IMR-90 (cell line): ENCODE measurements around the gene GLIPR1L2. TPM values are rescaled to one million over a fixed set of nuclear protein-coding genes. Genes with fewer than 3 reads are reported as not detected.

Source experiments
- ATAC-seq: fragments of 200-7000 bp; cut with Tn5 transposase; 2 replicates; pipeline ENCODE4 v1.9.1; 2020; ENCODE audit warnings: low read depth, mild to moderate bottlenecking, moderate library complexity
- BruUV-seq: library from RNA; stranded (reverse); fragments of 400-500 nt; replicated peaks from 2 replicates; lab custom pipeline; 2021; lab: Mats Ljungman, UMichigan
- CTCF ChIA-PET: fragments of 300-600 bp; formaldehyde crosslinking; extraction: SDS; loops from one replicate; lab custom pipeline; 2021; ENCODE audit warnings: antibody characterized with exemption; lab: Yijun Ruan, JAX
- POLR2A ChIA-PET: fragments of 300-600 bp; sonication (Branson Sonifier 250); formaldehyde crosslinking; loops from one replicate; lab custom pipeline; 2022; ENCODE audit warnings: antibody characterized with exemption; ENCODE audit not compliant: unreplicated experiment; lab: Charles Lee
- DNase-seq: peaks from one replicate; pipeline ENCODE4 v3.0.0; 2013
- H2AFZ ChIP-seq: replicated peaks from 2 replicates; pipeline ENCODE3; 2013; ENCODE audit warnings: low read length, mild to moderate bottlenecking; ENCODE audit not compliant: poor library complexity
- H2AK5ac ChIP-seq: 2 replicates; pipeline ENCODE4 v1.6.1; 2013; ENCODE audit warnings: low read depth, low read length, inconsistent platforms
- H2AK9ac ChIP-seq: replicated peaks from 2 replicates; pipeline ENCODE3; 2013; ENCODE audit warnings: mild to moderate bottlenecking, low read depth, low read length, moderate library complexity; ENCODE audit not compliant: poor library complexity
- H2BK120ac ChIP-seq: 2 replicates; pipeline ENCODE4 v1.6.1; 2013; ENCODE audit warnings: low read depth, low read length, inconsistent platforms
- H2BK15ac ChIP-seq: 3 replicates; pipeline ENCODE4 v1.6.1; 2013; ENCODE audit warnings: low read depth, low read length, inconsistent platforms
- H2BK20ac ChIP-seq: 2 replicates; pipeline ENCODE4 v1.6.1; 2013; ENCODE audit warnings: low read depth, mild to moderate bottlenecking, inconsistent platforms, low read length, moderate library complexity
- H2BK5ac ChIP-seq: 2 replicates; pipeline ENCODE4 v1.6.1; 2013; ENCODE audit warnings: mild to moderate bottlenecking, low read depth, low read length, inconsistent platforms; ENCODE audit not compliant: poor library complexity, severe bottlenecking
- H3K14ac ChIP-seq: replicated peaks from 2 replicates; pipeline ENCODE4 v1.6.1; 2013; ENCODE audit warnings: low read depth, low read length, inconsistent platforms
- H3K18ac ChIP-seq: 2 replicates; pipeline ENCODE4 v1.6.1; 2013; ENCODE audit warnings: low read depth, low read length, control low read depth
- H3K23ac ChIP-seq: 2 replicates; pipeline ENCODE4 v1.6.1; 2013; ENCODE audit warnings: low read depth, low read length, inconsistent platforms
- H3K27ac ChIP-seq: 2 replicates; pipeline ENCODE4 v1.5.1; 2013; ENCODE audit warnings: mild to moderate bottlenecking, control low read depth, low read length; ENCODE audit not compliant: insufficient read depth
- H3K27me3 ChIP-seq: 2 replicates; pipeline ENCODE4 v1.6.1; 2013; ENCODE audit warnings: low read length; ENCODE audit not compliant: control insufficient read depth, insufficient read depth
- H3K36me3 ChIP-seq: 2 replicates; pipeline ENCODE4 v1.6.1; 2013; ENCODE audit warnings: low read length, mixed read lengths; ENCODE audit not compliant: control insufficient read depth, insufficient read depth
- H3K4ac ChIP-seq: 2 replicates; pipeline ENCODE4 v1.6.1; 2013; ENCODE audit warnings: low read depth, low read length, inconsistent platforms
- H3K4me1 ChIP-seq: 2 replicates; pipeline ENCODE4 v1.6.1; 2013; ENCODE audit warnings: low read length, mixed read lengths; ENCODE audit not compliant: control insufficient read depth, insufficient read depth
- H3K4me2 ChIP-seq: 2 replicates; pipeline ENCODE4 v1.6.1; 2013; ENCODE audit warnings: low read depth, mild to moderate bottlenecking, control low read depth, low read length, moderate library complexity
- H3K4me3 ChIP-seq: 2 replicates; pipeline ENCODE4 v1.5.1; 2013; ENCODE audit warnings: low read depth, mild to moderate bottlenecking, control low read depth, low read length, moderate library complexity; ENCODE audit not compliant: insufficient read depth
- H3K56ac ChIP-seq: 2 replicates; pipeline ENCODE4 v1.6.1; 2013; ENCODE audit warnings: low read length, inconsistent platforms; ENCODE audit not compliant: insufficient read depth; ENCODE audit errors: extremely low read depth
- H3K79me1 ChIP-seq, 2 experiments: 2 replicates each; pipeline ENCODE4 v1.6.1; 2013; ENCODE audit warnings: low read length in 2 of 2, inconsistent platforms in 1 of 2, low read depth in 1 of 2
- H3K9ac ChIP-seq: 2 replicates; pipeline ENCODE4 v1.6.1; 2013; ENCODE audit warnings: low read depth, low read length, control low read depth
- H3K9me1 ChIP-seq: 2 replicates; pipeline ENCODE4 v1.6.1; 2013; ENCODE audit warnings: low read length, inconsistent platforms; ENCODE audit not compliant: insufficient read depth
- H3K9me3 ChIP-seq: 2 replicates; pipeline ENCODE4 v1.6.1; 2013; ENCODE audit warnings: low read length; ENCODE audit not compliant: control insufficient read depth, insufficient read depth
- H4K20me1 ChIP-seq: 2 replicates; pipeline ENCODE4 v1.6.1; 2013; ENCODE audit warnings: low read length, inconsistent platforms; ENCODE audit not compliant: insufficient read depth
- H4K5ac ChIP-seq: 2 replicates; pipeline ENCODE4 v1.6.1; 2013; ENCODE audit warnings: mild to moderate bottlenecking, low read depth, low read length, control low read depth
- H4K8ac ChIP-seq, 2 experiments: 2 replicates each; pipeline ENCODE4 v1.6.1; 2013; ENCODE audit warnings: low read depth in 2 of 2, low read length in 2 of 2, control low read depth in 1 of 2, inconsistent platforms in 1 of 2
- H4K91ac ChIP-seq: 2 replicates; pipeline ENCODE4 v1.6.1; 2013; ENCODE audit warnings: low read depth, low read length, inconsistent platforms; ENCODE audit not compliant: insufficient read depth
- BHLHE40 ChIP-seq: fragments of 150-350 bp; IDR thresholded peaks from 2 replicates; pipeline ENCODE4 v1.6.1; 2016; ENCODE audit warnings: mild to moderate bottlenecking, low read depth, low read length
- CHD1 ChIP-seq: IDR thresholded peaks from 2 replicates; pipeline ENCODE4 v1.6.1; 2012; ENCODE audit warnings: low read depth, low read length, improper control_type of control experiment
- CTCF ChIP-seq: conservative IDR thresholded peaks from 2 replicates; pipeline ENCODE4 v1.5.1; 2012; ENCODE audit warnings: mild to moderate bottlenecking, low read depth, low read length, improper control_type of control experiment
- ELK1 ChIP-seq: fragments of 150-350 bp; IDR thresholded peaks from 2 replicates; pipeline ENCODE4 v1.6.1; 2016; ENCODE audit warnings: low read depth, mild to moderate bottlenecking, low read length, moderate library complexity, borderline replicate concordance
- MAFK ChIP-seq: IDR thresholded peaks from 2 replicates; pipeline ENCODE4 v1.6.1; 2012; ENCODE audit warnings: low read depth, low read length, improper control_type of control experiment
- MAZ ChIP-seq: IDR thresholded peaks from 2 replicates; pipeline ENCODE4 v1.6.1; 2012; ENCODE audit warnings: low read depth, mild to moderate bottlenecking, low read length, improper control_type of control experiment, moderate library complexity, borderline replicate concordance
- MXI1 ChIP-seq: IDR thresholded peaks from 2 replicates; pipeline ENCODE4 v1.6.1; 2012; ENCODE audit warnings: low read depth, mild to moderate bottlenecking, low read length, moderate library complexity, borderline replicate concordance
- NFE2L2 ChIP-seq: fragments of 150-350 bp; IDR thresholded peaks from 2 replicates; pipeline ENCODE4 v1.6.1; 2016; ENCODE audit warnings: low read depth, mild to moderate bottlenecking, low read length
- POLR2A ChIP-seq: IDR thresholded peaks from 2 replicates; pipeline ENCODE4 v1.6.1; 2012; ENCODE audit warnings: mild to moderate bottlenecking, low read depth, low read length
- RAD21 ChIP-seq: IDR thresholded peaks from 2 replicates; pipeline ENCODE4 v1.6.1; 2012; ENCODE audit warnings: low read length, improper control_type of control experiment
- RCOR1 ChIP-seq: IDR thresholded peaks from 2 replicates; pipeline ENCODE4 v1.6.1; 2012; ENCODE audit warnings: mild to moderate bottlenecking, low read length, improper control_type of control experiment; ENCODE audit not compliant: insufficient replicate concordance
- RFX5 ChIP-seq: IDR thresholded peaks from 2 replicates; pipeline ENCODE4 v1.8.0; 2012; ENCODE audit warnings: low read depth, mild to moderate bottlenecking, low read length, moderate library complexity
- USF2 ChIP-seq: fragments of 150-350 bp; IDR thresholded peaks from 2 replicates; pipeline ENCODE4 v1.6.1; 2017; ENCODE audit warnings: mild to moderate bottlenecking, antibody characterized with exemption, low read length, low read depth
- WGBS, 2 experiments: methylation state at CpG; one replicate each; pipeline versions ENCODE4 v1.1.5 to v1.1.7; 2013; ENCODE audit warnings: missing lambda C conversion rate in 2 of 2; ENCODE audit not compliant: insufficient read length in 1 of 2; ENCODE audit errors: extremely low coverage in 2 of 2; 5-methylcytosine and 5-hydroxymethylcytosine counted together
- dilution Hi-C: fragments of 300-500 bp; cut with HindIII; formaldehyde crosslinking; loops from one replicate; pipeline ENCODE4 v1.14.3; 2018; ENCODE audit warnings: low sequenced_read_pairs; ENCODE audit not compliant: unreplicated experiment
- in situ Hi-C: fragments of 300-500 bp; cut with MboI; formaldehyde crosslinking; loops from 3 replicates; pipeline ENCODE4 v1.14.3; 2019; ENCODE audit warnings: low sequenced_read_pairs, inconsistent platforms, mixed read lengths
- intact Hi-C: fragments of 100-400 bp; cut with micrococcal nuclease; formaldehyde crosslinking; loops from 2 replicates; pipeline ENCODE4 v1.10.0; 2022
- polyA plus RNA-seq, 3 experiments: library from polyadenylated mRNA; depleted of rRNA; stranded (reverse); fragments of >200 nt; gene quantifications; 2 replicates each; pipeline ENCODE4 v1.2.3, GENCODE V29; 2012; ENCODE audit warnings: low replicate concordance in 1 of 3
- total RNA-seq: library from RNA; depleted of rRNA; stranded (reverse); fragments of >200 nt; gene quantifications from 2 replicates; pipeline ENCODE4 v1.2.3, GENCODE V29; 2012

Gene GLIPR1L2
- total and polyA plus RNA-seq, 2 of the 4 experiments (the other 2 are of a cell fraction): 0.07 TPM; not detected in 1

- POLR2A ChIA-PET: no interaction called here
- in situ Hi-C loops: loop anchor here (25.0 kb wide), 1 partner anchor 687 kb away; the partner anchor contains the start of gene PHLDA1
Observed at GRCh38 chr12:75349946-75350345, 40.9 kb upstream of the GLIPR1L2 start.

More at GRCh38 chr12:75349946-75350345, 40.9 kb upstream of the GLIPR1L2 start:
- no peak overlapping the region for H3K4me2 ChIP-seq
- H3K56ac ChIP-seq: no peak overlapping the region
- dilution Hi-C loops (no loop called here), intact Hi-C loops (no loop called here)
- no peak overlapping the region for H2BK5ac ChIP-seq
- no peak overlapping the region for H2AK5ac ChIP-seq
- H3K27ac ChIP-seq: no peak overlapping the region
- H4K8ac ChIP-seq: no peak overlapping the region
- H2BK120ac ChIP-seq: no peak overlapping the region
- CTCF ChIA-PET: no interaction called here
- H3K36me3 ChIP-seq: no peaks in the 10 kb centered on the region
- H3K9me3 ChIP-seq: peaks cover 2% of the 10 kb centered on the region; the same call in 1 of the 2 replicates
- no peak overlapping the region for H3K4ac ChIP-seq
- no peak for DNase-seq
- no peak overlapping the region for H4K91ac ChIP-seq
- no peak overlapping the region for H2BK20ac ChIP-seq
- H3K79me1 ChIP-seq: no peaks in the 10 kb centered on the region
- H3K9me1 ChIP-seq: no peaks in the 10 kb centered on the region
- no peak overlapping the region for H3K18ac ChIP-seq
- no peak for ATAC-seq
- no peak overlapping the region for H2BK15ac ChIP-seq
- BruUV-seq: no TSS peak
- H4K20me1 ChIP-seq: no peaks in the 10 kb centered on the region
- TF ChIP-seq CHD1: no peak
- TF ChIP-seq MAZ: no peak
- TF ChIP-seq RFX5: no peak
- TF ChIP-seq RCOR1: no peak
- no peak for TF ChIP-seq RAD21
- no peak for TF ChIP-seq BHLHE40
- no peak for TF ChIP-seq ELK1
- no peak for TF ChIP-seq MAFK
- TF ChIP-seq NFE2L2: no peak
- TF ChIP-seq USF2: no peak
- no peak for TF ChIP-seq POLR2A
- no peak for TF ChIP-seq MXI1
- TF ChIP-seq CTCF: no peak
- H4K5ac ChIP-seq: no peak overlapping the region
- no peak overlapping the region for H2AFZ ChIP-seq
- no peak overlapping the region for H3K23ac ChIP-seq
- no peak overlapping the region for H2AK9ac ChIP-seq
- no peaks in the 10 kb centered on the region for H3K4me1 ChIP-seq
- no peak overlapping the region for H3K4me3 ChIP-seq
- no peaks in the 10 kb centered on the region for H3K27me3 ChIP-seq
- H3K9ac ChIP-seq: no peak overlapping the region
- H3K14ac ChIP-seq: no peak overlapping the region
- no CpG with 5 or more reads among the region's 4 CpGs for WGBS, 2 experiments
